MM.1S (cell line): ENCODE data around the gene ANKMY2.

Source experiments
- DNase-seq: peaks from one replicate; pipeline ENCODE4 v3.0.0-alpha.2; 2015
- H2AFZ ChIP-seq: fragments of 300-600 bp; sonication (generic); 2 replicates; pipeline ENCODE4 v1.6.0; 2016; ENCODE audit warnings: antibody characterized with exemption, low read length
- H3F3A ChIP-seq: fragments of 300-600 bp; sonication (generic); 2 replicates; pipeline ENCODE4 v1.6.1; 2016; ENCODE audit warnings: mild to moderate bottlenecking, antibody characterized with exemption, low read length, moderate library complexity, mixed read lengths; ENCODE audit not compliant: insufficient read depth
- H3K27ac ChIP-seq: fragments of 300-600 bp; sonication (generic); 2 replicates; pipeline ENCODE4 v1.5.1; 2016; ENCODE audit warnings: mild to moderate bottlenecking, low read length
- H3K27me3 ChIP-seq: fragments of 300-600 bp; sonication (generic); replicated peaks from 2 replicates; pipeline ENCODE4 v1.6.0; 2016; ENCODE audit warnings: low read length; ENCODE audit not compliant: insufficient read depth
- H3K36me3 ChIP-seq: fragments of 300-600 bp; sonication (generic); replicated peaks from 2 replicates; pipeline ENCODE4 v1.6.1; 2016; ENCODE audit warnings: mild to moderate bottlenecking, low read length, mixed read lengths; ENCODE audit not compliant: insufficient read depth
- H3K4me1 ChIP-seq: fragments of 300-600 bp; sonication (generic); 2 replicates; pipeline ENCODE4 v1.6.1; 2016; ENCODE audit warnings: low read length, mixed read lengths
- H3K4me2 ChIP-seq: fragments of 300-600 bp; sonication (generic); 2 replicates; pipeline ENCODE4 v1.6.0; 2016; ENCODE audit warnings: low read depth, low read length
- H3K4me3 ChIP-seq: fragments of 300-600 bp; sonication (generic); 2 replicates; pipeline ENCODE4 v1.5.1; 2016; ENCODE audit warnings: low read length, mixed read lengths
- H3K79me2 ChIP-seq: fragments of 300-600 bp; sonication (generic); 2 replicates; pipeline ENCODE4 v1.6.1; 2016; ENCODE audit warnings: mixed run types, low read length, mixed read lengths
- H3K9ac ChIP-seq: fragments of 300-600 bp; sonication (generic); 2 replicates; pipeline ENCODE4 v1.6.1; 2016; ENCODE audit warnings: low read length, mixed read lengths
- H3K9me2 ChIP-seq: fragments of 300-600 bp; sonication (generic); replicated peaks from 2 replicates; pipeline ENCODE4 v1.6.1; 2016; ENCODE audit warnings: mild to moderate bottlenecking, low read length, mixed read lengths; ENCODE audit not compliant: insufficient read depth
- H3K9me3 ChIP-seq: fragments of 300-600 bp; sonication (generic); replicated peaks from 2 replicates; pipeline ENCODE4 v1.6.1; 2016; ENCODE audit warnings: mild to moderate bottlenecking, low read length, mixed read lengths; ENCODE audit not compliant: insufficient read depth
- H4K20me1 ChIP-seq: fragments of 300-600 bp; sonication (generic); 2 replicates; pipeline ENCODE4 v1.6.1; 2016; ENCODE audit warnings: mild to moderate bottlenecking, low read length, moderate library complexity, mixed read lengths; ENCODE audit not compliant: insufficient read depth
- CTCF ChIP-seq: fragments of 300-600 bp; sonication (generic); IDR thresholded peaks from 2 replicates; pipeline ENCODE4 v1.5.1; 2016; ENCODE audit warnings: antibody characterized with exemption, low read length, mixed read lengths
- EZH2 ChIP-seq: fragments of 300-600 bp; sonication (generic); optimal IDR thresholded peaks from 2 replicates; pipeline ENCODE3; 2017; ENCODE audit warnings: low read depth, mild to moderate bottlenecking, antibody characterized with exemption, low read length, mixed read lengths
- EZH2phosphoT487 ChIP-seq: fragments of 300-600 bp; sonication (generic); IDR thresholded peaks from 2 replicates; pipeline ENCODE4 v1.6.1; 2018; ENCODE audit warnings: antibody characterized with exemption, low read length

ANKMY2 gene

GRCh38 chr7:16691241-16691640, 45.7 kb upstream of the ANKMY2 start:
- DNase-seq: no peak
- H3K27me3 ChIP-seq: no peaks in the 10 kb centered on the region
- H3K36me3 ChIP-seq: peaks cover 4% of the 10 kb centered on the region; the same call in 1 of the 2 replicates
- H3K27ac ChIP-seq: no peak overlapping the region
- TF ChIP-seq CTCF (no peak), EZH2phosphoT487 (no peak), EZH2 (no peak)
- H3K4me2 ChIP-seq: no peak overlapping the region
- no peak overlapping the region for H3K4me3 ChIP-seq
- H3K4me1 ChIP-seq: no peaks in the 10 kb centered on the region
- H3K9me3 ChIP-seq: no peaks in the 10 kb centered on the region
- no peaks in the 10 kb centered on the region for H4K20me1 ChIP-seq
- no peaks in the 10 kb centered on the region for H3F3A ChIP-seq
- H3K9ac ChIP-seq: no peak overlapping the region
- no peaks in the 10 kb centered on the region for H3K9me2 ChIP-seq
- no peaks in the 10 kb centered on the region for H3K79me2 ChIP-seq
- H2AFZ ChIP-seq: no peak overlapping the region

GRCh38 chr7:16688249-16688648, 42.7 kb upstream of the ANKMY2 start:
- no peak overlapping the region for H3K4me2 ChIP-seq
- H3K9me2 ChIP-seq: no peaks in the 10 kb centered on the region
- no peak overlapping the region for H3K9ac ChIP-seq
- no peaks in the 10 kb centered on the region; the same call in 1 of the 2 replicates for H3K36me3 ChIP-seq
- no peak for TF ChIP-seq EZH2
- TF ChIP-seq CTCF: no peak
- TF ChIP-seq EZH2phosphoT487: no peak
- no peak overlapping the region for H3K4me3 ChIP-seq
- no peaks in the 10 kb centered on the region for H3K4me1 ChIP-seq
- no peaks in the 10 kb centered on the region for H3K27me3 ChIP-seq
- DNase-seq: no peak
- no peaks in the 10 kb centered on the region for H3K9me3 ChIP-seq
- no peak overlapping the region for H3K27ac ChIP-seq
- no peaks in the 10 kb centered on the region for H4K20me1 ChIP-seq
- no peaks in the 10 kb centered on the region for H3K79me2 ChIP-seq
- H2AFZ ChIP-seq: no peak overlapping the region
- no peaks in the 10 kb centered on the region for H3F3A ChIP-seq

- H3K79me2 ChIP-seq: no peaks in the 10 kb centered on the region
- no peaks in the 10 kb centered on the region for H3K9me3 ChIP-seq
- H3K9me2 ChIP-seq: no peaks in the 10 kb centered on the region
- H3K27ac ChIP-seq: no peak overlapping the region
- no peak overlapping the region for H3K4me3 ChIP-seq
- no peaks in the 10 kb centered on the region for H3K4me1 ChIP-seq
- no peaks in the 10 kb centered on the region for H3F3A ChIP-seq
- TF ChIP-seq EZH2 (no peak), CTCF (no peak), EZH2phosphoT487 (no peak)
- H3K4me2 ChIP-seq: no peak overlapping the region
- no peaks in the 10 kb centered on the region; the same call in 1 of the 2 replicates for H3K36me3 ChIP-seq
- H4K20me1 ChIP-seq: no peaks in the 10 kb centered on the region
- no peak overlapping the region for H3K9ac ChIP-seq
- H3K27me3 ChIP-seq: no peaks in the 10 kb centered on the region
- no peak overlapping the region for H2AFZ ChIP-seq
- DNase-seq: no peak
Observed at GRCh38 chr7:16685535-16685934, 40.0 kb upstream of the ANKMY2 start.
